Adrenal gland (tissue), 12 donors: ENCODE data around the gene SIGLEC1. TPM values are rescaled to one million over a fixed set of nuclear protein-coding genes. Genes with fewer than 3 reads are reported as not detected.

Source experiments
- DNase-seq, 7 donors: peaks; one replicate each; pipeline ENCODE4 v3.0.0-alpha.2; 2019 to 2020
- H3K27ac ChIP-seq, 5 donors: fragments of 200-600 bp; sonication (generic) in 4 of 5; 1 replicate in 3 of 5; 2 replicates in 2 of 5; pipeline versions ENCODE4 v1.5.1 to v1.8.0; 2016 to 2020; ENCODE audit warnings: mild to moderate bottlenecking in 1 of 5
- H3K27me3 ChIP-seq: fragments of 200-600 bp; 2 replicates; pipeline ENCODE4 v1.8.0; 2021
- H3K36me3 ChIP-seq, 2 donors: fragments of 200-600 bp; replicated peaks in 1 of 2; 1 replicate in 1 of 2; 2 replicates in 1 of 2; pipeline versions ENCODE4 v1.5.1 to v1.8.0; 2018 to 2022
- H3K4me1 ChIP-seq, 2 donors: fragments of 200-600 bp; replicated peaks in 1 of 2; 1 replicate in 1 of 2; 2 replicates in 1 of 2; pipeline versions ENCODE4 v1.5.1 to v1.8.0; 2018 to 2021
- H3K4me3 ChIP-seq, 4 donors: fragments of 200-600 bp; sonication (generic) in 3 of 4; one replicate each; pipeline ENCODE4 v1.5.1; 2016 to 2018
- H3K9me3 ChIP-seq, 3 donors: fragments of 200-600 bp; sonication (generic) in 1 of 3; replicated peaks in 1 of 3; 1 replicate in 2 of 3; 2 replicates in 1 of 3; pipeline versions ENCODE4 v1.5.1 to v1.8.0; 2016 to 2021
- POLR2A ChIP-seq, 2 donors: fragments of 450-650 bp; IDR thresholded peaks; one replicate each; pipeline ENCODE4 v1.6.1; 2017; ENCODE audit warnings: antibody characterized with exemption in 2 of 2, mild to moderate bottlenecking in 2 of 2, moderate library complexity in 1 of 2
- WGBS, 4 donors: extraction: QIAGEN DNeasy Blood & Tissue Kit in 2 of 4; methylation state at CpG; one replicate each; pipeline versions ENCODE4 v1.1.5 to v1.1.7; 2013 to 2017; 5-methylcytosine and 5-hydroxymethylcytosine counted together
- intact Hi-C, 2 donors: fragments of 100-400 bp; cut with DNase I; formaldehyde crosslinking; loops; one replicate each; pipeline versions ENCODE4 v1.14.1 to v1.15.0; 2022 to 2023
- polyA plus RNA-seq, 3 donors: library from polyadenylated mRNA; stranded (reverse); fragments of 200-250 nt in 2 of 3; fragments of 350-450 nt in 1 of 3; fragmentation: Illumina TruSeq in 1 of 3; extraction: RNeasy Lipid Tissue Mini Kit (QIAGEN cat#74804) in 1 of 3; gene quantifications; one replicate each; pipeline ENCODE4 v1.2.3, GENCODE V29; 2013 to 2014
- total RNA-seq, 9 donors: library from RNA; depleted of rRNA in 4 of 9; stranded (reverse); fragments of >200 nt in 4 of 9; fragments of 120-200 nt in 1 of 9; fragmentation: NEBNext Ultra II Directional in 1 of 9; extraction: Animal tissue kit (Norgen Biotek cat#: 25700) in 1 of 9; gene quantifications; one replicate each; pipeline versions ENCODE4 v1.1.0 to v1.2.4, GENCODE V29; 2013 to 2023
- TF ChIP-seq, protein P1 (sequence below), 6 experiments: fragments of 450-650 bp in 4 of 6; fragments of 200-600 bp in 2 of 6; sonication (generic) in 1 of 6; IDR thresholded peaks; 1 replicate in 5 of 6; 2 replicates in 1 of 6; pipeline versions ENCODE4 v1.5.1 to v1.8.0; 2016 to 2021; ENCODE audit warnings: antibody characterized with exemption in 6 of 6, mild to moderate bottlenecking in 2 of 6, moderate library complexity in 1 of 6
- donor health status: healthy with polysubstance abuse.
- donor health status: Bipolar disorder and iron deficiency.
- donor health status: DM: yes; HTN: yes; CAD: no.
- donor health status: DM: no; HTN: no; CAD: no.
- donor health status: DM: no; HTN: no; CAD: no.
- donor health status: DM: yes; HTN: yes; CAD: no.

The SIGLEC1 gene
- total and polyA plus RNA-seq, 12 donors, result 0.33 to 47.2 (median 28.7) TPM

DNA sequence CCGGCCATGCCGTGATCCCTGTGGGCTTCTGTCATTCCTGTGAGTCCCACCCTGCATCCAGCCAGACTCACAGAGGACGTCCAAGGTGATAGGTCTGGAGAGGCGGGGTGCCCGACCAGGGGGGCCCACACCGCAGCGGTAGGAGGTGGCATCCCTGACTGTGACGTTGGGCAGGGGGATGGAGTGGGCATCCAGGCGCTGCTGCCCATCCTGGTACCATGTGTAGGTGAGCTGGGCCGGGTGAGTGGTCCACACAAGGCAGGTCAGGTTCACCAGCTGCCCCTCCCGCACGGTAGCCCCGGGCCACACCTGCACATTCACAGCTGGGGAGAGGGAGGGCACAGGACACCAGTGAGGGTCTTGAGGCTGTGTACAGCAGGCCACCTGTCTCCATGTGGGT, 19.0 kb downstream of the SIGLEC1 start:
- H3K4me3 ChIP-seq, result no peak overlapping the region
- intact Hi-C loops, result no loop called here
- TF ChIP-seq POLR2A (IDR thresholded peaks at IDR 0.05), result no peak
- TF ChIP-seq, protein P1, sequence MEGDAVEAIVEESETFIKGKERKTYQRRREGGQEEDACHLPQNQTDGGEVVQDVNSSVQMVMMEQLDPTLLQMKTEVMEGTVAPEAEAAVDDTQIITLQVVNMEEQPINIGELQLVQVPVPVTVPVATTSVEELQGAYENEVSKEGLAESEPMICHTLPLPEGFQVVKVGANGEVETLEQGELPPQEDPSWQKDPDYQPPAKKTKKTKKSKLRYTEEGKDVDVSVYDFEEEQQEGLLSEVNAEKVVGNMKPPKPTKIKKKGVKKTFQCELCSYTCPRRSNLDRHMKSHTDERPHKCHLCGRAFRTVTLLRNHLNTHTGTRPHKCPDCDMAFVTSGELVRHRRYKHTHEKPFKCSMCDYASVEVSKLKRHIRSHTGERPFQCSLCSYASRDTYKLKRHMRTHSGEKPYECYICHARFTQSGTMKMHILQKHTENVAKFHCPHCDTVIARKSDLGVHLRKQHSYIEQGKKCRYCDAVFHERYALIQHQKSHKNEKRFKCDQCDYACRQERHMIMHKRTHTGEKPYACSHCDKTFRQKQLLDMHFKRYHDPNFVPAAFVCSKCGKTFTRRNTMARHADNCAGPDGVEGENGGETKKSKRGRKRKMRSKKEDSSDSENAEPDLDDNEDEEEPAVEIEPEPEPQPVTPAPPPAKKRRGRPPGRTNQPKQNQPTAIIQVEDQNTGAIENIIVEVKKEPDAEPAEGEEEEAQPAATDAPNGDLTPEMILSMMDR (IDR thresholded peaks at IDR 0.05), result no peak
- H3K27ac ChIP-seq, result no peak overlapping the region
- no peaks in the 10 kb centered on the region for H3K9me3 ChIP-seq
- no peaks in the 10 kb centered on the region for H3K27me3 ChIP-seq
- 80 to 89% (median 87%) methylated on average over 2 to 13 of the region's 13 CpGs; no CpG with 5 or more reads in 1 of the 4 donors for WGBS, 4 donors
- H3K4me1 ChIP-seq, result no peaks in the 10 kb centered on the region
- DNase-seq, result no peak
- H3K36me3 ChIP-seq, result no peaks in the 10 kb centered on the region

DNA sequence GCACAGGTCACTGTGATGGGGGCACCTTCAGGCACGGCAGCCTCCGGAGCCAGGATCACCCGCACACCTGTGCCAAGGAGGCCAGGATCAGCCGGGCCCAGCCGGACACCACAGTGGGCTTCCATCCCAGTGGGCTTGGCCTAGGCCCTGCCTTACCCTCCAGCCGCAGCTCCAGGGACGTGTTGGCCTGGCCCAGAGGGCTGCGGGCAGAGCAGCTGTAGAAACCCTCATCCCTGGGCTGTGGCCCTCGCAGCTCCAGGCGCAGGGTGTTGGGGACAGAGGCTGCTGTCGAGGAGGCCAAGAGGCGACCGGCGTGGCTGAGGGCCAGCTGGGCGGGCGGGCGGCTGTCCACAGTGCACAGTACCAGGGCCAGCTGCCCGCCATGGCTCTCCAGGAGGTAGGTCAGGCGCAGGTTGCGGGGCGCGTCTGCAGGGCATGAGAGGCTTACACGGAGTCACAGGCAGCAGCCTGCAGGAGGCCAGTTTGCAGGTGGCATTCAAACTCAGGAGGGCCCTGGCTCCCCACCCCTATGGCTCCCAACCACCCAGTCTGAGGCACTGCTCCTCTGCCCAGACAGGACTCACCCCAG, 19.6 kb downstream of the SIGLEC1 start:
- 89 to 94% (median 91%) methylated on average over 13 to 23 of the region's 23 CpGs for WGBS, 4 donors
- no peak overlapping the region for H3K4me3 ChIP-seq
- no peaks in the 10 kb centered on the region for H3K36me3 ChIP-seq
- H3K9me3 ChIP-seq, result no peaks in the 10 kb centered on the region
- H3K4me1 ChIP-seq, result no peaks in the 10 kb centered on the region
- intact Hi-C loops, result no loop called here
- H3K27me3 ChIP-seq, result no peaks in the 10 kb centered on the region
- no peak overlapping the region for H3K27ac ChIP-seq
- DNase-seq, result no peak
- TF ChIP-seq POLR2A (IDR thresholded peaks at IDR 0.05), result no peak
- TF ChIP-seq, protein P1 (IDR thresholded peaks at IDR 0.05), result no peak

DNA sequence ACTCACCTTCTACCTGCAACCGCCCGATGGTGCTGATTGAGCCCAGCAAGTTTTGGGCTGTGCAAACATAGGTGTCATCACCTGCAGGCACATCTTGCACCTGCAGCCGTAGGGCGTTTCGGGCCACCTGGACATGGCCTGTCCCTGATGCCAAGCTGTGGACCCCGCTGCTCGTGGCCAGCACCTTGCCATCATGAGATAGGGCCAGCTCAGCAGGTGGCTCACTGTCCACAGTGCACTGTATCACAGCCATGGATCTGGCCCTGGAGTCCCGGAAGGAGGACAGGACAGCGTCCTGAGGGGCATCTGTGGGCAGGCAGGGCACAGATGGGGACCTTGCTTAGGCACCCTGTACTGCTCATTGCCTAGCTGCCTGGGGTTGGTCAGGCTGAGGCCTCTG, 20.5 kb downstream of the SIGLEC1 start:
- Histone ChIP-seq H3K4me3 (no peak overlapping the region), H3K4me1 (no peaks in the 10 kb centered on the region), H3K27me3 (no peaks in the 10 kb centered on the region), H3K36me3 (no peaks in the 10 kb centered on the region), H3K9me3 (no peaks in the 10 kb centered on the region), H3K27ac (no peak overlapping the region)
- DNase-seq, result no peak
- 87 to 95% (median 94%) methylated on average over 9 of the region's 9 CpGs; no CpG with 5 or more reads in 1 of the 4 donors for WGBS, 4 donors
- intact Hi-C loops, result no loop called here
- TF ChIP-seq, protein P1 (IDR thresholded peaks at IDR 0.05), result no peak
- no peak for TF ChIP-seq POLR2A (IDR thresholded peaks at IDR 0.05)

DNA sequence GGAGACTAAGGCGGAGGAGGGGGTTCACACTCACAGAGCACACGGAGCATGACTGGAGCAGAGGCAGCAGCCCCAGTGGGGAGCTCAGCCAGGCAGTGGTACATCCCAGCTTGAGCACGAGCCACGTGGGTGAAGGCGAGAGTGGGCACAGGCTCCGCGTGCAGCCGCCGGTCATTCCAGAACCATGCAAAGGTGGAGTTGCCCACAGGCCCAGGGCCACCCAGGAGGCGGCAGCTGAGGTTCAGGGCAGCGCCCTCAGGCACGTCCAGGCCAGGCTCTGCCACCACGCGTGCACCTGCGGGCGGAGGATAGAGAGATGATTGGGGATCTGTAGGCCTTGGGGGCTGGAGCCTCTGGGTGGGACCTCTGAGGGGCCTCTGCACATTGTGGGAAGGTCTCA, 21.1 kb downstream of the SIGLEC1 start:
- no peaks in the 10 kb centered on the region for H3K27me3 ChIP-seq
- H3K27ac ChIP-seq, result no peak overlapping the region
- H3K4me1 ChIP-seq, result no peaks in the 10 kb centered on the region
- H3K36me3 ChIP-seq, result no peaks in the 10 kb centered on the region
- TF ChIP-seq POLR2A (IDR thresholded peaks at IDR 0.05), result no peak
- TF ChIP-seq, protein P1 (IDR thresholded peaks at IDR 0.05), result no peak
- DNase-seq, result no peak
- intact Hi-C loops, result no loop called here
- H3K4me3 ChIP-seq, result no peak overlapping the region
- WGBS, 4 donors, result 91 to 96% (median 95%) methylated on average over 15 to 16 of the region's 16 CpGs
- no peaks in the 10 kb centered on the region for H3K9me3 ChIP-seq
